T-helper 1 cell treated with Interleukin-12 subunit alpha and Interleukin-12 subunit beta and Interleukin-4 antibody, amounts not matched to agents 30 μg/mL and 1 μg/mL, for 36 hours (primary cell): ENCODE results near the gene RSU1.

Experiments
- H3K27ac Mint-ChIP-seq: one replicate; pipeline ENCODE4 v1.8.0; 2021; ENCODE audit warnings: mild to moderate bottlenecking, mixed read lengths
- H3K27me3 Mint-ChIP-seq: one replicate; pipeline ENCODE4 v1.8.0; 2021; ENCODE audit warnings: low read depth, mixed read lengths
- H3K36me3 Mint-ChIP-seq: one replicate; pipeline ENCODE4 v1.8.0; 2021; ENCODE audit warnings: low read depth, mixed read lengths
- H3K4me1 Mint-ChIP-seq: one replicate; pipeline ENCODE4 v1.8.0; 2021; ENCODE audit warnings: low read depth, mixed read lengths
- H3K4me3 Mint-ChIP-seq: one replicate; pipeline ENCODE4 v1.8.0; 2021; ENCODE audit warnings: mild to moderate bottlenecking, moderate library complexity, mixed read lengths
- H3K9me3 Mint-ChIP-seq: one replicate; pipeline ENCODE4 v1.8.0; 2021; ENCODE audit warnings: mixed read lengths

Gene RSU1

GRCh38 chr10:16717622-16718395 lies 99.4 kb downstream of the RSU1 start:
- no peak overlapping the region for H3K4me3 Mint-ChIP-seq
- peaks cover 29% of the 10 kb centered on the region for H3K36me3 Mint-ChIP-seq
- peaks cover 5% of the 10 kb centered on the region for H3K4me1 Mint-ChIP-seq
- no peaks in the 10 kb centered on the region for H3K27me3 Mint-ChIP-seq
- H3K27ac Mint-ChIP-seq, result no peak overlapping the region
- peaks cover 41% of the 10 kb centered on the region for H3K9me3 Mint-ChIP-seq

GRCh38 chr10:16716051-16716450 lies 101.2 kb downstream of the RSU1 start:
- Mint-ChIP-seq H3K4me1 (peaks cover 8% of the 10 kb centered on the region), H3K4me3 (no peak overlapping the region), H3K9me3 (peaks cover 59% of the 10 kb centered on the region), H3K36me3 (peaks cover 39% of the 10 kb centered on the region), H3K27me3 (no peaks in the 10 kb centered on the region), H3K27ac (no peak overlapping the region)

GRCh38 chr10:16713290-16713689 lies 103.9 kb downstream of the RSU1 start:
- Mint-ChIP-seq H3K27ac (no peak overlapping the region), H3K9me3 (peaks cover 68% of the 10 kb centered on the region), H3K4me3 (no peak overlapping the region), H3K36me3 (peaks cover 39% of the 10 kb centered on the region), H3K27me3 (no peaks in the 10 kb centered on the region), H3K4me1 (peaks cover 8% of the 10 kb centered on the region)

- H3K4me3 Mint-ChIP-seq, result no peak overlapping the region
These were observed 104.3 kb downstream of the RSU1 start for GRCh38 chr10:16712883-16713282.

GRCh38 chr10:16700331-16700730 lies 116.9 kb downstream of the RSU1 start:
- Mint-ChIP-seq H3K4me1 (no peaks in the 10 kb centered on the region), H3K36me3 (no peaks in the 10 kb centered on the region), H3K4me3 (no peak overlapping the region), H3K9me3 (peaks cover 11% of the 10 kb centered on the region), H3K27ac (no peak overlapping the region), H3K27me3 (no peaks in the 10 kb centered on the region)

More at GRCh38 chr10:16712883-16713282, 104.3 kb downstream of the RSU1 start:
- H3K9me3 Mint-ChIP-seq, result peaks cover 68% of the 10 kb centered on the region
- no peaks in the 10 kb centered on the region for H3K27me3 Mint-ChIP-seq
- peaks cover 8% of the 10 kb centered on the region for H3K4me1 Mint-ChIP-seq
- peaks cover 39% of the 10 kb centered on the region for H3K36me3 Mint-ChIP-seq
- no peak overlapping the region for H3K27ac Mint-ChIP-seq

GRCh38 chr10:16699435-16700057 lies 117.7 kb downstream of the RSU1 start:
- H3K4me3 Mint-ChIP-seq, result no peak overlapping the region
- peaks cover 11% of the 10 kb centered on the region for H3K9me3 Mint-ChIP-seq
- no peaks in the 10 kb centered on the region for H3K4me1 Mint-ChIP-seq
- no peaks in the 10 kb centered on the region for H3K27me3 Mint-ChIP-seq
- no peak overlapping the region for H3K27ac Mint-ChIP-seq
- H3K36me3 Mint-ChIP-seq, result peaks cover 2% of the 10 kb centered on the region

- Mint-ChIP-seq H3K27me3 (no peaks in the 10 kb centered on the region), H3K36me3 (peaks cover 4% of the 10 kb centered on the region), H3K4me3 (no peak overlapping the region), H3K9me3 (peaks cover 11% of the 10 kb centered on the region), H3K4me1 (no peaks in the 10 kb centered on the region), H3K27ac (no peak overlapping the region)
These were observed 118.8 kb downstream of the RSU1 start for GRCh38 chr10:16698461-16698860.

- H3K27ac Mint-ChIP-seq, result no peak overlapping the region
- H3K4me3 Mint-ChIP-seq, result no peak overlapping the region
- no peaks in the 10 kb centered on the region for H3K9me3 Mint-ChIP-seq
- H3K36me3 Mint-ChIP-seq, result peaks cover 8% of the 10 kb centered on the region
- H3K4me1 Mint-ChIP-seq, result no peaks in the 10 kb centered on the region
- H3K27me3 Mint-ChIP-seq, result no peaks in the 10 kb centered on the region
These were observed 126.8 kb downstream of the RSU1 start for GRCh38 chr10:16690417-16690816.

- H3K4me1 Mint-ChIP-seq, result no peaks in the 10 kb centered on the region
- peaks cover 7% of the 10 kb centered on the region for H3K36me3 Mint-ChIP-seq
- H3K4me3 Mint-ChIP-seq, result no peak overlapping the region
- H3K9me3 Mint-ChIP-seq, result no peaks in the 10 kb centered on the region
- no peak overlapping the region for H3K27ac Mint-ChIP-seq
- no peaks in the 10 kb centered on the region for H3K27me3 Mint-ChIP-seq
These were observed 127.5 kb downstream of the RSU1 start for GRCh38 chr10:16689696-16690095.

GRCh38 chr10:16689227-16689626 lies 128.0 kb downstream of the RSU1 start:
- Mint-ChIP-seq H3K36me3 (peaks cover 5% of the 10 kb centered on the region), H3K4me1 (no peaks in the 10 kb centered on the region), H3K4me3 (no peak overlapping the region), H3K9me3 (no peaks in the 10 kb centered on the region), H3K27ac (no peak overlapping the region), H3K27me3 (no peaks in the 10 kb centered on the region)

- H3K27ac Mint-ChIP-seq, result no peak overlapping the region
- H3K4me1 Mint-ChIP-seq, result no peaks in the 10 kb centered on the region
- no peaks in the 10 kb centered on the region for H3K27me3 Mint-ChIP-seq
- no peaks in the 10 kb centered on the region for H3K9me3 Mint-ChIP-seq
- no peak overlapping the region for H3K4me3 Mint-ChIP-seq
- no peaks in the 10 kb centered on the region for H3K36me3 Mint-ChIP-seq
These were observed 130.9 kb downstream of the RSU1 start for GRCh38 chr10:16686054-16686902.

GRCh38 chr10:16685551-16685950 lies 131.7 kb downstream of the RSU1 start:
- Mint-ChIP-seq H3K27ac (no peak overlapping the region), H3K4me3 (no peak overlapping the region), H3K4me1 (no peaks in the 10 kb centered on the region), H3K27me3 (no peaks in the 10 kb centered on the region), H3K9me3 (no peaks in the 10 kb centered on the region), H3K36me3 (no peaks in the 10 kb centered on the region)

- H3K27me3 Mint-ChIP-seq, result no peaks in the 10 kb centered on the region
- peaks cover 6% of the 10 kb centered on the region for H3K36me3 Mint-ChIP-seq
These were observed 135.7 kb downstream of the RSU1 start for GRCh38 chr10:16681521-16681920.

GRCh38 chr10:16679511-16679910 lies 137.7 kb downstream of the RSU1 start:
- peaks cover 8% of the 10 kb centered on the region for H3K9me3 Mint-ChIP-seq
- no peaks in the 10 kb centered on the region for H3K27me3 Mint-ChIP-seq
- no peak overlapping the region for H3K27ac Mint-ChIP-seq
- H3K36me3 Mint-ChIP-seq, result peaks cover 7% of the 10 kb centered on the region
- H3K4me1 Mint-ChIP-seq, result no peaks in the 10 kb centered on the region
- H3K4me3 Mint-ChIP-seq, result no peak overlapping the region

More at GRCh38 chr10:16681521-16681920, 135.7 kb downstream of the RSU1 start:
- Mint-ChIP-seq H3K4me3 (no peak overlapping the region), H3K4me1 (no peaks in the 10 kb centered on the region), H3K27ac (no peak overlapping the region), H3K9me3 (peaks cover 8% of the 10 kb centered on the region)
